LNCaP clone FGC (cell line): ENCODE measurements around the gene KIF5C.

Source experiments
- DNase-seq: peaks from one replicate; pipeline ENCODE4 v3.0.0-alpha.2; 2011; ENCODE audit warnings: low read depth
- H3K4me3 ChIP-seq: 2 replicates; pipeline ENCODE4 v1.5.1; 2011; ENCODE audit warnings: mild to moderate bottlenecking, low read depth, low read length, control low read depth
- TF ChIP-seq, protein P1 (sequence below): IDR thresholded peaks from 2 replicates; pipeline ENCODE4 v1.5.1; 2012; ENCODE audit warnings: mild to moderate bottlenecking; ENCODE audit not compliant: control insufficient read depth, insufficient read depth; ENCODE audit errors: extremely low read depth

Gene KIF5C

DNA sequence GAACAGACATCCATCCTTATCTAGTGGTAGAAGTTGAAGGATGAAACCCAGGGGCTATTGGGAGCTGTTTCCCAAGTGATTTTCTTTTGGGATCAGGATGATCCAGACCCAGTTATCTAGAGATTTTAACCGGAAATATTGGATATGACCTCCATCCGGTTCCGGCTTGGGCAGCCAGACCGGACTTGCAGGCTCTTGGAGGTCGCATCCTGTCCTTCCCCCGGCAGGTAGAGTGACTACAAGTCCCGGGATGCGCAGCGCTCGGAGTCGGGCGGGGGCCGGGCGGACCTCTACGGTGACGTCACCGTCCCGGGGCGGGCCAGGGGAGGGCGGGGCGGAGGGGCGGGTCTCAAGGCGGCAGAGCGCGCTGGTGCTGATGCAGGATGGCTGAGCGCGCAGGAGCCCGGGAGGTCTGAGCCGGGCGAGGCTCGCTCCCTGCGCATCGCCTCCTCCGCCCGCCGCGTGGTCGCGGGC lies at the start of gene KIF5C:
KIF5C (plus strand) TSS at position 360 of the 474 bp plus-strand sequence. CDS start 391 bp downstream, outside the sequence.
- H3K4me3 ChIP-seq, result peak within 1 kb of the TSS; percentile 61
- peak; percentile 58 for DNase-seq
- TF ChIP-seq, protein P1, sequence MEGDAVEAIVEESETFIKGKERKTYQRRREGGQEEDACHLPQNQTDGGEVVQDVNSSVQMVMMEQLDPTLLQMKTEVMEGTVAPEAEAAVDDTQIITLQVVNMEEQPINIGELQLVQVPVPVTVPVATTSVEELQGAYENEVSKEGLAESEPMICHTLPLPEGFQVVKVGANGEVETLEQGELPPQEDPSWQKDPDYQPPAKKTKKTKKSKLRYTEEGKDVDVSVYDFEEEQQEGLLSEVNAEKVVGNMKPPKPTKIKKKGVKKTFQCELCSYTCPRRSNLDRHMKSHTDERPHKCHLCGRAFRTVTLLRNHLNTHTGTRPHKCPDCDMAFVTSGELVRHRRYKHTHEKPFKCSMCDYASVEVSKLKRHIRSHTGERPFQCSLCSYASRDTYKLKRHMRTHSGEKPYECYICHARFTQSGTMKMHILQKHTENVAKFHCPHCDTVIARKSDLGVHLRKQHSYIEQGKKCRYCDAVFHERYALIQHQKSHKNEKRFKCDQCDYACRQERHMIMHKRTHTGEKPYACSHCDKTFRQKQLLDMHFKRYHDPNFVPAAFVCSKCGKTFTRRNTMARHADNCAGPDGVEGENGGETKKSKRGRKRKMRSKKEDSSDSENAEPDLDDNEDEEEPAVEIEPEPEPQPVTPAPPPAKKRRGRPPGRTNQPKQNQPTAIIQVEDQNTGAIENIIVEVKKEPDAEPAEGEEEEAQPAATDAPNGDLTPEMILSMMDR, result no peak

DNA sequence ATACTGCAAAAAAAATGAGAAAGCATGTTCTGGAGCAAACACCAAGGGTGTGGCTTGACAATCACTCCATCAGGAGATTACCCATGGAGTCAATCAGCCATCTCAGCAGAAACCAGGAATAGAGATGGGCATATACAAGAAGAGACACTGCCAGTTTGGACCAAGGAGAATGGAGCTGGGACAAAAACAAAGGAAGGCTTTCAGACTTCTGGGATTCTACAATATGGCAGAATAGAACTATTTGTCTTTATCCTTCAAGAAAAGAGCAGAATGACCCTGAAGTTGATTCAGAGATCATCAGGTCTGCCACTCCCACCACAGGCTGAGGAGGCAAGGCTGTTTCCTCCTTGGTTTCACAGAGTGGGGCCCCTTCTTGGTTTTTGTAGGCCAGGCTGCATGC lies 48.2 kb upstream of the KIF5C start:
- TF ChIP-seq, protein P1, result no peak
- no peak for DNase-seq
- H3K4me3 ChIP-seq, result no peak overlapping the region

DNA sequence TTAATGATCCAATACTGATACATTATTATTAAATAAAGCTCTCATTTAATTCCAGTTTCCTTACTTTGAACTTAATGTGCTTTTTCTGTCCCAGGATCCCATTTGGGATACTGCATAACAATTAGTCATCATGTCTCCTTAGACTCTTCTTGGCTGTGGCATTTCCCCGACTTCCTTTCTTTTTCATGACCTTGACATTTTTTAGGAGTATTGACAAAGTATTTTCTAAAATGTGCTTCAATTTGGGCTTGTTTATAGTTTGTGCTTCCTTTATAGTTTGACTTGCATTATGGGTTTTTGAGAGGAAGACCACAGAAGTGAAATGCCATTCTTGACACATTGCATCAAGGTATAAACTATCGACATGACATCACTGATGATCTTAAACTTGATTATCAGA lies 46.1 kb upstream of the KIF5C start:
- H3K4me3 ChIP-seq, result no peak overlapping the region
- no peak for DNase-seq
- TF ChIP-seq, protein P1, result no peak

DNA sequence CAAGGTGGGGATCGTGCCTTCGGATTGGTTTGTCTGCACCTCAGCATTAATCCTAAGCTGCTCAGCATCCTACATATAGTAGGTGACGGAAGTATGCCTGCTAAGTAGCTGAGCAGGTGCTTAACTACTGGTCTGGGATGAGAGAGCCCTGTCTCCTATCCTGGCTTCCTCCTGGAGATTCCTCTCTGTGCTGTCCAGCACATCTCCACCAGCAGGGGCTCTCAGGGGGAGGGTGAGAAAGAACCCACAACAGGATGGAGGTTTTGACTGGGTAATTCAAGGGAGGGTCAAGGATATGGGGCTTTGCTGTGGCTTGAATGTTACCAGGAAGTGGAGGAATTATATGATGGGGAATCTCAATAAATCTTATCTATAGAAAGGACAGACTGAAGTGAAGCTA lies 45.4 kb upstream of the KIF5C start:
- TF ChIP-seq, protein P1, result no peak
- H3K4me3 ChIP-seq, result no peak overlapping the region
- no peak for DNase-seq

DNA sequence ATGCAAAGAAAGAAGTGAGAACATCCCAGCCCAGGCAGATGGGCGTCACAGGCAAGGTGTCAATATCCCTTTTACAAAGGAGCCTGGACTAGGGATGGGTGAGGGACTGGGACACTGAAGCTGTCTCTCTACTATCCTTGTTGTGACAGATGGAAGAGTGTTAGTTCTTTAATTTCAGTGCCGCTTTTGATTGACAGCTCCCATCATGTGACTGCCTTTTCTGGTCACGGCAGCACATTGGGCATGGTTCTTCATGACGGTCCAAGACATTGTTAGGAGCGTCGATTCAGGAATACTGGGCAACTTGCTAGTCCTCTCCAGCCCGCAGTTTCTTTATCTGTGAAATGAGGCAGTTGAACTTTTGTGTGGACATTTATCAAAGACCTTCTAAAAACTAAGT lies 42.4 kb upstream of the KIF5C start:
- H3K4me3 ChIP-seq, result no peak overlapping the region
- DNase-seq, result no peak
- TF ChIP-seq, protein P1, result no peak

DNA sequence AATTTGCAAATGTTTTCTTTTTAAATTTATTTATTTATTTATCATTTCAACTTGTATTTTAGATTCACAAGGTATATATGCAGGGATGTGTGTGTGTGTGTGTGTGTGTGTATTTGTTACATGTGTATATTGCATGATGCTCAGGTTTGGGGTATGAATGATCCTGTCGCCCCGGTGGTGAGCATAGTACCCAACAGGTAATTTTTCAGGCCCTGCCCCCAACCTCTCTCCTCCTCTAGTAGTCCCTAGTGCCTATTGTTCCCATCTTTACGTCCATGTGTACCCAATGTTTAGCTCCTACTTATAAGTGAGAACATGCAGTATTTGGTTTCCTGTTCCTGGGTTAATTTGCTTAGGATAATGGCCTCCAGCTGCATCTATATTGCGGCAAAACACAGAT lies 33.0 kb upstream of the KIF5C start:
- DNase-seq, result no peak
- no peak overlapping the region for H3K4me3 ChIP-seq
- TF ChIP-seq, protein P1, result no peak

DNA sequence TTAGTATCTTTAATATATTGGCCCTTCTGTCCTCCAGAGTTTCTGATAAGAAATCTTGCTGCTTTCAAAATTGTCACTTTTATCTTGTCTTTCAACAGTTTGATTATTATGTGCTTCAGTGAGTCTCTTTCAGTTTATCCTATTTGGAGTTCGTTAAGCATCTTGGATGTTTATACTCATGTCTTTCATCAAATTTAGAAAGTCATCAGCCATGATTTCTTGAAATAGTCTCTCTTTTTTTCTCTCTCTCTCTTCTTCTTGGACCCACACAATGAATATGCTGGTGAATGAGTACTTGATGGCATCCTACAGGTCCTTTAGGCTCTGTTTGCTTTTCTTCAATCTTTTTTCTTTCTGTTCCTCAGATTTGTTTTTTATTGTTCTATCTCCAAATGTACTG lies 26.9 kb upstream of the KIF5C start:
- no peak for DNase-seq
- no peak overlapping the region for H3K4me3 ChIP-seq
- TF ChIP-seq, protein P1, result no peak
